OCI-LY1 (cell line): ENCODE data around the gene DAND5.

ENCODE experiments used
- H2AFZ ChIP-seq: fragments of 200-600 bp; sonication (generic), shearing (Covaris generic); 2 replicates; pipeline ENCODE4 v1.6.0; 2014; ENCODE audit warnings: antibody characterized with exemption, mild to moderate bottlenecking, low read length
- H3F3A ChIP-seq: fragments of 200-600 bp; sonication (generic), shearing (Covaris generic); 2 replicates; pipeline ENCODE4 v1.6.0; 2014; ENCODE audit warnings: mild to moderate bottlenecking, antibody characterized with exemption, low read length, moderate library complexity; ENCODE audit not compliant: insufficient read depth
- H3K27ac ChIP-seq: fragments of 200-600 bp; sonication (generic); 2 replicates; pipeline ENCODE4 v1.5.1; 2014; ENCODE audit warnings: low read length, mixed run types, mild to moderate bottlenecking, low read depth; ENCODE audit not compliant: poor library complexity, severe bottlenecking
- H3K27me3 ChIP-seq: fragments of 200-600 bp; sonication (generic); 2 replicates; pipeline ENCODE4 v1.6.0; 2014; ENCODE audit warnings: antibody characterized with exemption, mild to moderate bottlenecking, low read length, moderate library complexity; ENCODE audit not compliant: insufficient read depth
- H3K36me3 ChIP-seq: fragments of 200-600 bp; sonication (generic); 2 replicates; pipeline ENCODE4 v1.6.1; 2014; ENCODE audit warnings: mild to moderate bottlenecking, antibody characterized with exemption, low read length, moderate library complexity, mixed read lengths; ENCODE audit not compliant: insufficient read depth
- H3K4me1 ChIP-seq: fragments of 200-600 bp; sonication (generic); 2 replicates; pipeline ENCODE4 v1.5.1; 2014; ENCODE audit warnings: mild to moderate bottlenecking, low read length, moderate library complexity; ENCODE audit not compliant: insufficient read depth, severe bottlenecking
- H3K4me2 ChIP-seq: fragments of 200-600 bp; sonication (generic), shearing (Covaris generic); 2 replicates; pipeline ENCODE4 v1.6.1; 2014; ENCODE audit warnings: low read length
- H3K4me3 ChIP-seq: fragments of 200-600 bp; sonication (generic); 2 replicates; pipeline ENCODE4 v1.5.1; 2014; ENCODE audit warnings: low read length, low read depth, mild to moderate bottlenecking, mixed read lengths; ENCODE audit not compliant: poor library complexity, severe bottlenecking
- H3K79me2 ChIP-seq: fragments of 200-600 bp; shearing (Covaris generic); 2 replicates; pipeline ENCODE4 v1.6.1; 2016; ENCODE audit warnings: mixed run types, low read length, mixed read lengths; ENCODE audit not compliant: insufficient read depth
- H3K9ac ChIP-seq: fragments of 200-600 bp; sonication (generic), shearing (Covaris generic); 2 replicates; pipeline ENCODE4 v1.6.1; 2014; ENCODE audit warnings: mild to moderate bottlenecking, low read length, mixed read lengths
- H3K9me2 ChIP-seq: fragments of 200-600 bp; sonication (generic), shearing (Covaris generic); 2 replicates; pipeline ENCODE4 v1.6.1; 2014; ENCODE audit warnings: low read depth, mild to moderate bottlenecking, low read length, mixed read lengths
- H3K9me3 ChIP-seq: fragments of 200-600 bp; shearing (Covaris generic); 2 replicates; pipeline ENCODE4 v1.6.1; 2014; ENCODE audit warnings: low read length, mixed read lengths
- H4K20me1 ChIP-seq: fragments of 200-600 bp; sonication (generic), shearing (Covaris generic); 2 replicates; pipeline ENCODE4 v1.6.0; 2016; ENCODE audit warnings: mild to moderate bottlenecking, low read length; ENCODE audit not compliant: insufficient read depth
- EZH2 ChIP-seq: fragments of 200-600 bp; sonication (generic), shearing (Covaris generic); IDR thresholded peaks from 2 replicates; pipeline ENCODE4 v1.8.0; 2017; ENCODE audit warnings: borderline replicate concordance, mixed run types, mild to moderate bottlenecking, antibody characterized with exemption, low read length, moderate library complexity, mixed read lengths
- TF ChIP-seq, protein P1 (sequence below): fragments of 200-600 bp; sonication (generic), shearing (Covaris generic); IDR thresholded peaks from 2 replicates; pipeline ENCODE4 v1.5.1; 2017; ENCODE audit warnings: mild to moderate bottlenecking, antibody characterized with exemption, low read length, moderate library complexity, mixed read lengths

The DAND5 gene

DNA sequence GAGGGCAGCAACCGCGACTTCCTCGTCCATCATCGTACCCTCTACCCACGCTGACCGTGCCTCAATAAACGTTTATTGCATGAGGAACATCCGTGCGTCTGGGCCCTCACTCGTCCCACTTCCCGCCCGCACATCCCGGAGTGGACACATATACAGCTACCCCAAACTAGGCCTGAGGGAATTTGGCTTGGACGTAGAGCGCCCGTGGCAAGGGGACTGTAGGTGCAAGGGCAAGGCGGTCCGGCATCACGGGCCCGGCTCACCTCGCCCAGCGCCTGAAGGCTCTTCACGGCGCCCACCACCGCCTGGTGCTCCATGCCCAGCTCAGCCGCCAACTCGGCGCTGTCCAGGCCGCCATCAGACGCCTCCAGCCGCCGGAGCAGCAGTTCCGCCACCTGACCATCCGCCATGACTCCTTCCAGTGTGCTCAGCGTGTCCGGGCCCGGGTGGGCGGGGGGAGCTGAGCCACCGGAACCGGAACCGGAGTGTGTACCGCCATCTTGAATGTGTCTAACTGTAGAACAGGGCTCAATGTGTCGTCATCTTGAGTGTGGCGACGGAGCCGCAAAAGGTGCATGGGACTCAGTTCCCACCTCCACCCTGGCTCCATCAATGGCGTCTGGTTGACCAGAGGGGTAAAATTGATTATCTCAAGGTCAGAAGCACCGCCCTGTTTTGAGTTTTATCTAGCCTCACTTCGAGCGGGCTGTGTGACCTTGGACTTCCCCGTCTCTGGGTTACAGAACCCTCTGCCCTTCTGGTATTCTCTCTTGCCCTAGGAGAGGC, 35.9 kb upstream of the DAND5 start, which contains the start of gene FARSA:
Gene FARSA, minus strand, starts transcription at position 425 of the 786 bp plus-strand sequence. Its CDS starts 15 bp downstream, at position 410.
- Histone ChIP-seq H3K9me3 (no peaks in the 10 kb centered on the region), H3K4me2 (peak within 1 kb of the TSS; percentile 98), H4K20me1 (no peaks in the 10 kb centered on the region), H3K27ac (peak within 1 kb of the TSS; percentile 67), H3K27me3 (no peaks in the 10 kb centered on the region), H3K9me2 (no peaks in the 10 kb centered on the region), H3K4me3 (peak within 1 kb of the TSS; percentile 97), H3K9ac (peak within 1 kb of the TSS; percentile 98), H3K36me3 (peaks cover 31% of the 10 kb centered on the region), H2AFZ (no peak within 1 kb of the TSS), H3K4me1 (peaks cover 43% of the 10 kb centered on the region), H3K79me2 (peaks cover 21% of the 10 kb centered on the region), H3F3A (peaks cover 14% of the 10 kb centered on the region)
- no peak for TF ChIP-seq EZH2
- TF ChIP-seq, protein P1, sequence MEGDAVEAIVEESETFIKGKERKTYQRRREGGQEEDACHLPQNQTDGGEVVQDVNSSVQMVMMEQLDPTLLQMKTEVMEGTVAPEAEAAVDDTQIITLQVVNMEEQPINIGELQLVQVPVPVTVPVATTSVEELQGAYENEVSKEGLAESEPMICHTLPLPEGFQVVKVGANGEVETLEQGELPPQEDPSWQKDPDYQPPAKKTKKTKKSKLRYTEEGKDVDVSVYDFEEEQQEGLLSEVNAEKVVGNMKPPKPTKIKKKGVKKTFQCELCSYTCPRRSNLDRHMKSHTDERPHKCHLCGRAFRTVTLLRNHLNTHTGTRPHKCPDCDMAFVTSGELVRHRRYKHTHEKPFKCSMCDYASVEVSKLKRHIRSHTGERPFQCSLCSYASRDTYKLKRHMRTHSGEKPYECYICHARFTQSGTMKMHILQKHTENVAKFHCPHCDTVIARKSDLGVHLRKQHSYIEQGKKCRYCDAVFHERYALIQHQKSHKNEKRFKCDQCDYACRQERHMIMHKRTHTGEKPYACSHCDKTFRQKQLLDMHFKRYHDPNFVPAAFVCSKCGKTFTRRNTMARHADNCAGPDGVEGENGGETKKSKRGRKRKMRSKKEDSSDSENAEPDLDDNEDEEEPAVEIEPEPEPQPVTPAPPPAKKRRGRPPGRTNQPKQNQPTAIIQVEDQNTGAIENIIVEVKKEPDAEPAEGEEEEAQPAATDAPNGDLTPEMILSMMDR: no peak

DNA sequence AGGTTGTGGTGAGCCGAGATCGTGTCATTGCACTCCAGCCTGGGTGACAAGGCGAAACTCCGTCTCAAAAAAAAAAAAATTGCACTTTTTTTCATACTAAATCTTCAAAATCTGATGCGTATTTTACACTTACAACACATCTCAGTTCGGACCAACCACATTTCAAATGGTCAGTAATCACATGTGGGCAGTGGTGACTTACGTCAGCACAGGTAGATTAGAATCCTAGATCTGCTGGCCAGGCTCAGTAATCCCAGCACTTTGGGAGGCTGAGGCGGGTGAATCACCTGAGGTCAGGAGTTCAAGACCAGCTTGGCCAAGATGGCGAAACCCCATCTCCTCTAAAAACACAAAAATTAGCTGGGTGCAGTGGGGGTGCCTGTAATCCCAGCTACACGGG, 34.3 kb upstream of the DAND5 start:
- H3K9ac ChIP-seq: no peak overlapping the region
- H3K4me2 ChIP-seq: no peak overlapping the region
- 0 out of 2 replicates have a peak, but pooled peaks cover 3% of the 10 kb centered on the region for H4K20me1 ChIP-seq
- TF ChIP-seq, protein P1: no peak
- TF ChIP-seq EZH2: no peak
- H3K9me2 ChIP-seq: no peaks in the 10 kb centered on the region
- peaks cover 52% of the 10 kb centered on the region for H3K4me1 ChIP-seq
- no peak overlapping the region for H3K4me3 ChIP-seq
- H3K27ac ChIP-seq: peak overlapping the region; percentile 21
- H3K27me3 ChIP-seq: no peaks in the 10 kb centered on the region
- H3K9me3 ChIP-seq: no peaks in the 10 kb centered on the region
- H3F3A ChIP-seq: peaks cover 26% of the 10 kb centered on the region
- H3K36me3 ChIP-seq: peaks cover 31% of the 10 kb centered on the region
- H2AFZ ChIP-seq: no peak overlapping the region
- H3K79me2 ChIP-seq: peaks cover 37% of the 10 kb centered on the region

DNA sequence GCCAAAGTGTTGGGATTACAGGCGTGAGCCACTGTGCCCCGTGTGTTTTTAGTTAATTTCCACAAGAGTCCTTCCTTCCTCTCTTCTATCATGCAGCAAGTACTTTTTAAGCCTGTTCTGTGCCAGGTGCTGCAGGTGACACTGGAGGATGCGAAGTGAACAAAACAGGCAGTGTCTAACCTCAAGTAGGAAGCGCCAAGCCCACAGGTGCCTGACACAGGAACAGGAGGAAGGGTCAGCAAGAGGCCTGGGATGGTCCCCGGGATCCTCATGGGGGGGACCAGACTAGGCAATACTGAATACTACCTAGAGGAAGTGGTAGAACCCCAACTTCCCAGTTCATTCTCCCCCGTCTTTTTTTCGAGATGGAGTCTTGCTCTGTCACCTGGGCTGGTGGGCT, 32.8 kb upstream of the DAND5 start:
- Histone ChIP-seq H3F3A (peaks cover 38% of the 10 kb centered on the region), H3K79me2 (peaks cover 39% of the 10 kb centered on the region), H3K36me3 (peaks cover 34% of the 10 kb centered on the region), H3K4me1 (peaks cover 64% of the 10 kb centered on the region), H3K4me2 (peak overlapping the region; percentile 57), H3K9ac (peak overlapping the region; percentile 78), H4K20me1 (0 out of 2 replicates have a peak, but pooled peaks cover 3% of the 10 kb centered on the region), H3K9me2 (no peaks in the 10 kb centered on the region), H3K4me3 (no peak overlapping the region), H3K9me3 (no peaks in the 10 kb centered on the region), H3K27ac (peak overlapping the region; percentile 95), H2AFZ (no peak overlapping the region), H3K27me3 (no peaks in the 10 kb centered on the region)
- TF ChIP-seq, protein P1: no peak
- TF ChIP-seq EZH2: no peak
